ENCODE results near the gene IRX3. TPM values are rescaled to one million over a fixed set of nuclear protein-coding genes. Genes with fewer than 3 reads are reported as not detected.

Gene IRX3
- 94.4 TPM for total RNA-seq
- long read RNA-seq, transcript IRX3-201 (4 exons, 2,601 nt), result major isoform, 140 of 262 reads
- long read RNA-seq, partial matches to known transcripts, result 82 of 262 reads
- long read RNA-seq, other reads (novel, unspliced or antisense), result 37 of 262 reads

GRCh38 chr16:54286366-54287130 is at the start of gene IRX3:
Gene IRX3 (minus strand): TSS chr16:54286787. CDS start chr16:54286050, 737 bp downstream.
- no peak for TF ChIP-seq CTCF (IDR thresholded peaks at IDR 0.05; ENCODE audit: borderline replicate concordance)
- Histone ChIP-seq H3K4me1 (peaks cover 56% of the 10 kb centered on the region), H3K36me3 (peaks cover 11% of the 10 kb centered on the region), H3K9me3 (replicated peaks) (no peaks in the 10 kb centered on the region), H3K27me3 (ENCODE audit: low read depth) (peaks cover 81% of the 10 kb centered on the region), H3K27ac (replicated peaks) (peak within 1 kb of the TSS; percentile 93), H3K4me3 (peak within 1 kb of the TSS; percentile 83)
- intact Hi-C loops (cut with micrococcal nuclease), result loop anchor here (10.0 kb wide), 1 partner anchor 528 kb away; no protein-coding TSS in a partner anchor
- peak; percentile 93 for DNase-seq

GRCh38 chr16:54335230-54335629 is 48.6 kb upstream of the IRX3 start:
- no peaks in the 10 kb centered on the region for H3K4me1 ChIP-seq
- no peaks in the 10 kb centered on the region for H3K9me3 ChIP-seq (replicated peaks)
- H3K27me3 ChIP-seq (ENCODE audit: low read depth), result peaks cover 15% of the 10 kb centered on the region
- H3K36me3 ChIP-seq, result no peaks in the 10 kb centered on the region
- H3K4me3 ChIP-seq, result no peak overlapping the region
- no peak for TF ChIP-seq CTCF (IDR thresholded peaks at IDR 0.05; ENCODE audit: borderline replicate concordance)
- intact Hi-C loops (cut with micrococcal nuclease), result no loop called here
- no peak overlapping the region for H3K27ac ChIP-seq (replicated peaks)
- no peak for DNase-seq

- Histone ChIP-seq H3K9me3 (replicated peaks) (no peaks in the 10 kb centered on the region), H3K36me3 (no peaks in the 10 kb centered on the region), H3K27me3 (ENCODE audit: low read depth) (peaks cover 7% of the 10 kb centered on the region), H3K4me1 (no peaks in the 10 kb centered on the region), H3K4me3 (no peak overlapping the region), H3K27ac (replicated peaks) (no peak overlapping the region)
- no peak for DNase-seq
- TF ChIP-seq CTCF (IDR thresholded peaks at IDR 0.05; ENCODE audit: borderline replicate concordance), result no peak
- intact Hi-C loops (cut with micrococcal nuclease), result no loop called here
Measured at GRCh38 chr16:54334208-54334607, 47.6 kb upstream of the IRX3 start.

GRCh38 chr16:54331241-54332002 is 44.8 kb upstream of the IRX3 start:
- intact Hi-C loops (cut with micrococcal nuclease), result no loop called here
- Histone ChIP-seq H3K27me3 (ENCODE audit: low read depth) (no peaks in the 10 kb centered on the region), H3K9me3 (replicated peaks) (no peaks in the 10 kb centered on the region), H3K36me3 (no peaks in the 10 kb centered on the region), H3K27ac (replicated peaks) (no peak overlapping the region), H3K4me3 (no peak overlapping the region), H3K4me1 (peaks cover 3% of the 10 kb centered on the region)
- DNase-seq, result no peak
- no peak for TF ChIP-seq CTCF (IDR thresholded peaks at IDR 0.05; ENCODE audit: borderline replicate concordance)

GRCh38 chr16:54327609-54328008 is 41.0 kb upstream of the IRX3 start:
- peaks cover 12% of the 10 kb centered on the region for H3K4me1 ChIP-seq
- H3K36me3 ChIP-seq, result no peaks in the 10 kb centered on the region
- no peak overlapping the region for H3K4me3 ChIP-seq
- no peak for TF ChIP-seq CTCF (IDR thresholded peaks at IDR 0.05; ENCODE audit: borderline replicate concordance)
- H3K9me3 ChIP-seq (replicated peaks), result no peaks in the 10 kb centered on the region
- no peak overlapping the region for H3K27ac ChIP-seq (replicated peaks)
- H3K27me3 ChIP-seq (ENCODE audit: low read depth), result no peaks in the 10 kb centered on the region
- no peak for DNase-seq
- intact Hi-C loops (cut with micrococcal nuclease), result no loop called here
